HCT116 (cell line): Measurements from ENCODE around the gene SH3BP1. TPM values are rescaled to one million over a fixed set of nuclear protein-coding genes. Genes with fewer than 3 reads are reported as not detected.

ENCODE experiments used
- ATAC-seq: fragments of 200-7000 bp; cut with Tn5 transposase; 2 replicates; pipeline ENCODE4 v1.9.1; 2020; ENCODE audit warnings: mild to moderate bottlenecking, moderate library complexity
- BruUV-seq: library from RNA; stranded (reverse); fragments of 400-500 nt; replicated peaks from 2 replicates; lab custom pipeline; 2021; lab: Mats Ljungman, UMichigan
- CTCF ChIA-PET: fragments of 300-600 bp; sonication (Branson Sonifier 250); formaldehyde crosslinking; loops from one replicate; lab custom pipeline; 2021; ENCODE audit warnings: antibody characterized with exemption; lab: Charles Lee
- POLR2A ChIA-PET: fragments of 300-600, 350-600 bp; sonication (Branson Sonifier 250); formaldehyde crosslinking; loops from one replicate; lab custom pipeline; 2021; ENCODE audit warnings: antibody characterized with exemption; lab: Charles Lee
- RAD21 ChIA-PET, 2 experiments: fragments of 300-600 bp; sonication (Branson Sonifier 250); formaldehyde crosslinking; loops; one replicate each; lab custom pipeline; 2023; ENCODE audit warnings: low total read pairs in 2 of 2; ENCODE audit not compliant: uncharacterized antibody in 2 of 2, unreplicated experiment in 2 of 2, low non-redundant PET in 1 of 2; lab: Charles Lee
- DNase-seq: peaks from one replicate; pipeline ENCODE4 v3.0.0-alpha.2; 2010; ENCODE audit warnings: low read depth, low spot score
- H2AFZ ChIP-seq: fragments of 200-600 bp; shearing (Covaris generic), sonication (generic); 2 replicates; pipeline ENCODE4 v1.6.1; 2017; ENCODE audit warnings: low read depth, mixed run types, mixed read lengths, antibody characterized with exemption, low read length; ENCODE audit not compliant: poor library complexity, severe bottlenecking
- H3K27ac ChIP-seq: 2 replicates; pipeline ENCODE4 v1.5.1; 2012; ENCODE audit warnings: low read depth, low read length
- H3K27me3 ChIP-seq: fragments of 200-600 bp; sonication (generic); 2 replicates; pipeline ENCODE4 v1.6.1; 2016; ENCODE audit warnings: mixed run types, low read length, mixed read lengths; ENCODE audit not compliant: insufficient read depth
- H3K36me3 ChIP-seq, 2 experiments: fragments of 200-500 bp in 1 of 2; fragments of 200-600 bp in 1 of 2; sonication (Bioruptor generic) in 1 of 2; sonication (generic) in 1 of 2; 2 replicates each; pipeline versions ENCODE4 v1.5.1 to v1.6.1; 2014 to 2016; ENCODE audit warnings: low read length in 2 of 2, inconsistent platforms in 1 of 2, mixed read lengths in 1 of 2, mixed run types in 1 of 2; ENCODE audit not compliant: insufficient read depth in 2 of 2, control insufficient read depth in 1 of 2
- H3K4me1 ChIP-seq, 2 experiments: fragments of 200-600 bp in 1 of 2; sonication (generic) in 1 of 2; 2 replicates each; pipeline versions ENCODE4 v1.5.1 to v1.6.1; 2012 to 2017; ENCODE audit warnings: low read length in 2 of 2, inconsistent platforms in 1 of 2, mild to moderate bottlenecking in 1 of 2, mixed read lengths in 1 of 2, mixed run types in 1 of 2, moderate library complexity in 1 of 2; ENCODE audit not compliant: insufficient read depth in 2 of 2, control insufficient read depth in 1 of 2
- H3K4me2 ChIP-seq: fragments of 200-600 bp; sonication (generic); 2 replicates; pipeline ENCODE4 v1.6.1; 2017; ENCODE audit warnings: mixed run types, low read length, mixed read lengths
- H3K4me3 ChIP-seq, 2 experiments: fragments of 200-600 bp in 1 of 2; sonication (generic) in 1 of 2; replicated peaks in 1 of 2; 2 replicates each; pipeline ENCODE4 v1.5.1; 2011 to 2016; ENCODE audit warnings: low read length in 2 of 2, control low read depth in 1 of 2, low read depth in 1 of 2, mild to moderate bottlenecking in 1 of 2, mixed read lengths in 1 of 2, mixed run types in 1 of 2
- H3K79me2 ChIP-seq: fragments of 200-600 bp; sonication (generic); 2 replicates; pipeline ENCODE4 v1.6.1; 2017; ENCODE audit warnings: mild to moderate bottlenecking, mixed run types, low read length, moderate library complexity, mixed read lengths; ENCODE audit not compliant: insufficient read depth
- H3K9ac ChIP-seq: fragments of 200-600 bp; sonication (generic); 2 replicates; pipeline ENCODE4 v1.6.1; 2016; ENCODE audit warnings: low read length, mixed read lengths
- H3K9me2 ChIP-seq: fragments of 200-600 bp; sonication (generic), shearing (Covaris generic); 2 replicates; pipeline ENCODE4 v1.6.1; 2017; ENCODE audit warnings: mixed run types, mild to moderate bottlenecking, moderate library complexity; ENCODE audit not compliant: insufficient read depth
- H3K9me3 ChIP-seq, 2 experiments: fragments of 200-500 bp in 1 of 2; fragments of 200-600 bp in 1 of 2; sonication (Bioruptor generic) in 1 of 2; sonication (generic) in 1 of 2; 2 replicates each; pipeline ENCODE4 v1.6.1; 2014 to 2017; ENCODE audit warnings: low read length in 2 of 2, mixed read lengths in 2 of 2, inconsistent platforms in 1 of 2, low read depth in 1 of 2, mild to moderate bottlenecking in 1 of 2, mixed run types in 1 of 2, moderate library complexity in 1 of 2; ENCODE audit not compliant: control insufficient read depth in 1 of 2, insufficient read depth in 1 of 2
- H4K20me1 ChIP-seq: fragments of 200-600 bp; sonication (generic), shearing (Covaris generic); 2 replicates; pipeline ENCODE4 v1.6.1; 2017; ENCODE audit warnings: mixed run types, mild to moderate bottlenecking, moderate library complexity; ENCODE audit not compliant: insufficient read depth
- CBX3 ChIP-seq: IDR thresholded peaks from 2 replicates; pipeline ENCODE4 v1.6.1; 2012; ENCODE audit warnings: low read depth
- CTCF ChIP-seq, 3 experiments: fragments of 200-600 bp in 1 of 3; sonication (generic) in 1 of 3; IDR thresholded peaks in 2 of 3; conservative IDR thresholded peaks in 1 of 3; 2 replicates each; pipeline ENCODE4 v1.5.1; 2012 to 2017; ENCODE audit warnings: low read depth in 2 of 3, low read length in 2 of 3, antibody characterized with exemption in 1 of 3, borderline replicate concordance in 1 of 3, control low read depth in 1 of 3, mild to moderate bottlenecking in 1 of 3, mixed read lengths in 1 of 3, mixed run types in 1 of 3, moderate library complexity in 1 of 3; ENCODE audit not compliant: insufficient read depth in 1 of 3
- EGR1 ChIP-seq: IDR thresholded peaks from 2 replicates; pipeline ENCODE4 v1.6.1; 2012; ENCODE audit warnings: low read depth
- ELF1 ChIP-seq: IDR thresholded peaks from 2 replicates; pipeline ENCODE4 v1.6.1; 2012; ENCODE audit warnings: low read depth, borderline replicate concordance
- JUND ChIP-seq: IDR thresholded peaks from 2 replicates; pipeline ENCODE4 v1.6.1; 2012
- MAX ChIP-seq: IDR thresholded peaks from 2 replicates; pipeline ENCODE4 v1.6.1; 2012
- POLR2A ChIP-seq: IDR thresholded peaks from 2 replicates; pipeline ENCODE4 v1.7.0; 2011; ENCODE audit warnings: borderline replicate concordance; ENCODE audit not compliant: insufficient read depth, insufficient read length; ENCODE audit errors: extremely low read depth
- POLR2AphosphoS5 ChIP-seq: IDR thresholded peaks from 2 replicates; pipeline ENCODE4 v1.6.1; 2011; ENCODE audit warnings: mild to moderate bottlenecking, low read depth, low read length, moderate library complexity
- RAD21 ChIP-seq: IDR thresholded peaks from 2 replicates; pipeline ENCODE4 v1.6.1; 2012; ENCODE audit warnings: low read depth, mild to moderate bottlenecking
- SP1 ChIP-seq: IDR thresholded peaks from 2 replicates; pipeline ENCODE4 v1.6.1; 2012; ENCODE audit warnings: low read depth
- SRF ChIP-seq: IDR thresholded peaks from 2 replicates; pipeline ENCODE4 v1.6.1; 2012; ENCODE audit warnings: low read depth
- TCF7L2 ChIP-seq: IDR thresholded peaks from 2 replicates; pipeline ENCODE4 v1.7.0; 2011; ENCODE audit warnings: borderline replicate concordance, inconsistent platforms; ENCODE audit not compliant: insufficient read depth, insufficient read length; ENCODE audit errors: extremely low read depth
- ZBTB33 ChIP-seq: IDR thresholded peaks from 2 replicates; pipeline ENCODE4 v1.6.1; 2011; ENCODE audit warnings: mild to moderate bottlenecking, low read length, moderate library complexity; ENCODE audit not compliant: insufficient replicate concordance; ENCODE audit errors: extremely low read depth
- ZFX ChIP-seq: fragments of 450-650 bp; IDR thresholded peaks from 2 replicates; pipeline ENCODE4 v1.6.1; 2017
- ZNF274 ChIP-seq: fragments of 200-500 bp; sonication (Bioruptor generic); IDR thresholded peaks from 2 replicates; pipeline ENCODE4 v1.6.1; 2014; ENCODE audit warnings: mild to moderate bottlenecking, low read depth, low read length, inconsistent platforms
- intact Hi-C: fragments of 100-400 bp; cut with micrococcal nuclease; formaldehyde crosslinking; loops from 2 replicates; pipeline ENCODE4 v1.10.0; 2022
- total RNA-seq: library from RNA; stranded (reverse); gene quantifications from one replicate; pipeline ENCODE4 v1.2.1, GENCODE V29; 2021; ENCODE audit not compliant: unreplicated experiment
- TF ChIP-seq, protein P1 (sequence below): IDR thresholded peaks from 2 replicates; pipeline ENCODE4 v1.6.1; 2012

The SH3BP1 gene
- total RNA-seq, 1 experiment from 2014 or later: 48.4 TPM

DNA sequence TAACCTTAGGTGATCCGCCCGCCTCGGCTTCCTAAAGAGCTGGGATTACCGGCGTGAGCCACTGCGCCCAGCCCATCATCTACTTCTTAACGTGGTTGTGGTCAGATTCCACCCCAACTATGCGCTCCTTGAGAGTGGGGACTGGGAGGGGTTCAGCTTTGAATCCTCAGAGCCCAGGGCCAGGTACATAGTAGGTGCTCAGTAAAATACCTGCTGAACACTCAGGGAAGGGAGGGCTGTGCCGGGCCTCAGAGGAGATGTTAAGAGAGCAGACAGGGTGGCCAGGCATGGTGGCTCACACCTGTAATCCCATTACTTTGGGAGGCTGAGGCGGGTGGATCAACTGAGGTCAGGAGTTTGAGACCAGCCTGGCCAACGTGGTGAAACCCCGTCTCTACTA is 34.8 kb downstream of the SH3BP1 start:
- ATAC-seq (no peak), DNase-seq (no peak)
- peaks cover 2 to 6% of the 10 kb centered on the region in 2 experiments; a peak in 2 of 4 replicates for H3K36me3 ChIP-seq
- peak overlapping the region; percentile 97 for H3K27ac ChIP-seq
- H3K79me2 ChIP-seq: peaks cover 13% of the 10 kb centered on the region; the same call in 1 of the 2 replicates
- no peaks in the 10 kb centered on the region for H3K9me3 ChIP-seq
- ChIA-PET CTCF (interaction anchor here (1.1 to 1.9 kb wide), 4 partner anchors 10 to 67 kb away, joined by 3 to 6 read pairs (median 5); partner anchors contain the start of gene PDXP), RAD21 (no interaction called here), POLR2A (interaction anchor here (1.1 to 4.6 kb wide), 5 partner anchors 12 to 109 kb away, joined by 4 to 71 read pairs (median 10); partner anchors contain the start of genes GGA1, NOL12 and PDXP)
- H2AFZ ChIP-seq: no peak overlapping the region
- no peak overlapping the region for H3K4me3 ChIP-seq
- no peaks in the 10 kb centered on the region for H3K27me3 ChIP-seq
- peaks cover 35 to 61% of the 10 kb centered on the region in 2 experiments for H3K4me1 ChIP-seq
- TF ChIP-seq ZFX (no peak), POLR2AphosphoS5 (no peak), CTCF (IDR thresholded peaks at IDR 0.05 in 2 of 3, conservative IDR thresholded peaks at IDR 0.05 in 1 of 3; ENCODE audit: borderline replicate concordance in 1 of 3, insufficient read depth in 1 of 3, low read depth in 2 of 3, low read length in 2 of 3) (no peak), ZBTB33 (no peak), TCF7L2 (no peak), RAD21 (no peak), ZNF274 (no peak), SP1 (no peak), SRF (no peak), CBX3 (no peak), MAX (no peak), EGR1 (no peak), JUND (no peak), ELF1 (no peak), POLR2A (no peak)
- TF ChIP-seq, protein P1, sequence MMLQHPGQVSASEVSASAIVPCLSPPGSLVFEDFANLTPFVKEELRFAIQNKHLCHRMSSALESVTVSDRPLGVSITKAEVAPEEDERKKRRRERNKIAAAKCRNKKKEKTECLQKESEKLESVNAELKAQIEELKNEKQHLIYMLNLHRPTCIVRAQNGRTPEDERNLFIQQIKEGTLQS: no peak
- peak overlapping the region; percentile 98 for H3K4me2 ChIP-seq
- H4K20me1 ChIP-seq: no peaks in the 10 kb centered on the region
- no peaks in the 10 kb centered on the region for H3K9me2 ChIP-seq
- no TSS peak for BruUV-seq
- H3K9ac ChIP-seq: no peak overlapping the region
- intact Hi-C loops: no loop called here
